GM23338 (cell line): ENCODE results near the gene YBX3. TPM values are rescaled to one million over a fixed set of nuclear protein-coding genes. Genes with fewer than 3 reads are reported as not detected.

Source experiments
- ATAC-seq: fragments of 200-7000 bp; cut with Tn5 transposase; 3 replicates; pipeline ENCODE4 v1.9.1; 2020
- DNase-seq: peaks from one replicate; pipeline ENCODE4 v3.0.0-alpha.2; 2015; ENCODE audit warnings: low spot score
- H2AFZ ChIP-seq: fragments of 200-600 bp; sonication (generic); 2 replicates; pipeline ENCODE4 v1.8.0; 2016; ENCODE audit warnings: antibody characterized with exemption, mild to moderate bottlenecking, moderate library complexity
- H3F3A ChIP-seq: fragments of 200-600 bp; sonication (generic); replicated peaks from 2 replicates; pipeline ENCODE4 v1.8.0; 2017; ENCODE audit warnings: antibody characterized with exemption, mixed run types, low read depth
- H3K27ac ChIP-seq: fragments of 200-600 bp; sonication (generic); 2 replicates; pipeline ENCODE4 v1.6.1; 2016; ENCODE audit warnings: low read depth
- H3K27me3 ChIP-seq: fragments of 200-600 bp; sonication (generic); 2 replicates; pipeline ENCODE4 v1.8.0; 2016; ENCODE audit warnings: mild to moderate bottlenecking, mixed run types, moderate library complexity; ENCODE audit not compliant: insufficient read depth
- H3K36me3 ChIP-seq: fragments of 200-600 bp; sonication (generic); 2 replicates; pipeline ENCODE4 v1.8.0; 2016; ENCODE audit warnings: mild to moderate bottlenecking; ENCODE audit not compliant: insufficient read depth
- H3K4me1 ChIP-seq: fragments of 200-600 bp; sonication (generic); 2 replicates; pipeline ENCODE4 v1.8.0; 2016; ENCODE audit warnings: mild to moderate bottlenecking, moderate library complexity; ENCODE audit not compliant: insufficient read depth
- H3K4me2 ChIP-seq: fragments of 200-600 bp; sonication (generic); 2 replicates; pipeline ENCODE4 v1.7.1; 2017; ENCODE audit warnings: mixed run types
- H3K4me3 ChIP-seq: fragments of 200-600 bp; sonication (generic); 2 replicates; pipeline ENCODE4 v1.6.1; 2016; ENCODE audit warnings: mixed run types
- H3K79me2 ChIP-seq: fragments of 200-600 bp; sonication (generic); replicated peaks from 2 replicates; pipeline ENCODE4 v1.8.0; 2017; ENCODE audit warnings: mild to moderate bottlenecking; ENCODE audit not compliant: insufficient read depth
- H3K9me2 ChIP-seq: fragments of 200-600 bp; sonication (generic); 2 replicates; pipeline ENCODE4 v1.8.0; 2017; ENCODE audit not compliant: insufficient read depth
- H4K20me1 ChIP-seq: fragments of 200-600 bp; sonication (generic); replicated peaks from 2 replicates; pipeline ENCODE4 v1.8.0; 2017; ENCODE audit warnings: mild to moderate bottlenecking; ENCODE audit not compliant: insufficient read depth
- H3K27ac Mint-ChIP-seq: 2 replicates; pipeline ENCODE4 v1.8.0; 2020; ENCODE audit warnings: inconsistent platforms, mild to moderate bottlenecking, moderate library complexity, mixed read lengths
- H3K27me3 Mint-ChIP-seq: 3 replicates; pipeline ENCODE4 v1.8.0; 2022; ENCODE audit warnings: low read depth, mild to moderate bottlenecking, moderate library complexity, mixed read lengths, inconsistent platforms; ENCODE audit not compliant: insufficient read depth, poor library complexity
- H3K36me3 Mint-ChIP-seq: 3 replicates; pipeline ENCODE4 v1.8.0; 2021; ENCODE audit warnings: low read depth, mild to moderate bottlenecking, inconsistent platforms, moderate library complexity, mixed read lengths
- H3K4me1 Mint-ChIP-seq: 3 replicates; pipeline ENCODE4 v1.8.0; 2020; ENCODE audit warnings: mild to moderate bottlenecking, inconsistent platforms, mixed read lengths
- H3K4me3 Mint-ChIP-seq: 3 replicates; pipeline ENCODE4 v1.8.0; 2021; ENCODE audit warnings: moderate library complexity, mild to moderate bottlenecking, inconsistent platforms, mixed read lengths
- H3K9me3 Mint-ChIP-seq: 3 replicates; pipeline ENCODE4 v1.8.0; 2020; ENCODE audit warnings: moderate library complexity, mild to moderate bottlenecking, inconsistent platforms, mixed read lengths
- CREB1 ChIP-seq: fragments of 250-450 bp; sonication (Bioruptor Pico); IDR thresholded peaks from 2 replicates; pipeline ENCODE4 v1.5.0; 2020; ENCODE audit warnings: low read depth, mild to moderate bottlenecking, moderate library complexity
- EZH2 ChIP-seq: fragments of 200-600 bp; sonication (generic); IDR thresholded peaks from one replicate; pipeline ENCODE4 v1.8.0; 2017; ENCODE audit warnings: antibody characterized with exemption, mild to moderate bottlenecking, low read depth; ENCODE audit not compliant: unreplicated experiment
- EZH2phosphoT487 ChIP-seq: fragments of 200-600 bp; sonication (generic); IDR thresholded peaks from one replicate; pipeline ENCODE4 v1.8.1; 2018; ENCODE audit warnings: antibody characterized with exemption; ENCODE audit not compliant: unreplicated experiment
- JUNB ChIP-seq: IDR thresholded peaks from one replicate; pipeline ENCODE4 v1.6.1; 2016; ENCODE audit warnings: antibody characterized with exemption; ENCODE audit not compliant: unreplicated experiment
- NANOG ChIP-seq: IDR thresholded peaks from 2 replicates; pipeline ENCODE4 v1.6.1; 2016; ENCODE audit warnings: antibody characterized with exemption, borderline replicate concordance
- POLR2AphosphoS5 ChIP-seq: IDR thresholded peaks from 2 replicates; pipeline ENCODE4 v1.6.1; 2016; ENCODE audit warnings: antibody characterized with exemption, low read depth
- STAT1 ChIP-seq: IDR thresholded peaks from one replicate; pipeline ENCODE4 v1.6.1; 2016; ENCODE audit warnings: antibody characterized with exemption; ENCODE audit not compliant: unreplicated experiment
- ZNF114 ChIP-seq: fragments of 250-450 bp; sonication (Bioruptor Pico); IDR thresholded peaks from 2 replicates; pipeline ENCODE4 v1.5.0; 2020; ENCODE audit warnings: mild to moderate bottlenecking, moderate library complexity
- ZNF331 ChIP-seq: fragments of 250-450 bp; sonication (Bioruptor Pico); IDR thresholded peaks from 2 replicates; pipeline ENCODE4 v1.5.0; 2020; ENCODE audit warnings: low read depth, mild to moderate bottlenecking, moderate library complexity
- polyA plus RNA-seq: library from polyadenylated mRNA; unstranded; fragments of >200 nt; fragmentation: Nextera tagmentation; extraction: Ambion mirVana; gene quantifications from 2 replicates; pipeline ENCODE4 v1.2.1, GENCODE V29; 2016
- total RNA-seq: library from RNA; depleted of rRNA; stranded (reverse); fragments of >200 nt; shearing (Covaris generic); gene quantifications from 2 replicates; pipeline ENCODE4 v1.2.3, GENCODE V29; 2014
- TF ChIP-seq, protein P1 (sequence below): fragments of 250-450 bp; sonication (Bioruptor Pico); IDR thresholded peaks from 2 replicates; pipeline ENCODE4 v1.5.0; 2020; ENCODE audit warnings: mild to moderate bottlenecking, moderate library complexity
- TF ChIP-seq, protein P2 (sequence below), 2 experiments: fragments of 200-600 bp in 1 of 2; sonication (generic) in 1 of 2; conservative IDR thresholded peaks; 2 replicates each; pipeline versions ENCODE4 v1.5.1 to v1.6.1; 2016 to 2017; ENCODE audit warnings: antibody characterized with exemption in 2 of 2, low read depth in 2 of 2, mild to moderate bottlenecking in 2 of 2, moderate library complexity in 1 of 2
- TF ChIP-seq, protein P3 (sequence below): IDR thresholded peaks from one replicate; pipeline ENCODE4 v1.6.1; 2018; ENCODE audit warnings: antibody characterized with exemption; ENCODE audit not compliant: unreplicated experiment
- TF ChIP-seq, protein P4 (sequence below): IDR thresholded peaks from 2 replicates; pipeline ENCODE4 v1.6.1; 2016; ENCODE audit warnings: antibody characterized with exemption

Gene YBX3
- total and polyA plus RNA-seq, 2 experiments from 2014 or later, result 179 to 450 TPM

DNA sequence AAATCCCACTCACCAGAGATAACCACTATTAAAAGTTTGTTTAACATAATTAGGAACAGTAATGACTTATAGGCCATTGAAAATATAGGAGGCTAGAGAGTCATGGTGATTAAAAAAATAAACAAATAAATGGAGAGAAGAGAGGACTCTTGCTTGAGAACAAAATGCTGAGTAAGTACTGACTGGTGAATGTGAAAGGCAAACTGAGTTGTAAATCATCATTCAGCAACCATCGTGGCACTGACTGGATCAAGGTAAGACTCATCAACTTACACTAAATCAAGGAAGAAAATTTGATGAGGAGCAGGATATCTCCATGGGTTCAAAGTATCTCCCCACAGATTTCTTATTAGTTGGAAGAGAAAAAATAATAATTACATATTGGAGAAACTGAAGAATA lies 14.1 kb upstream of the YBX3 start:
- Mint-ChIP-seq H3K27ac (no peak overlapping the region), H3K4me3 (no peak overlapping the region), H3K4me1 (no peaks in the 10 kb centered on the region), H3K9me3 (no peaks in the 10 kb centered on the region), H3K27me3 (no peaks in the 10 kb centered on the region), H3K36me3 (no peaks in the 10 kb centered on the region)
- no peak for DNase-seq
- TF ChIP-seq CREB1, result no peak
- TF ChIP-seq, protein P1, sequence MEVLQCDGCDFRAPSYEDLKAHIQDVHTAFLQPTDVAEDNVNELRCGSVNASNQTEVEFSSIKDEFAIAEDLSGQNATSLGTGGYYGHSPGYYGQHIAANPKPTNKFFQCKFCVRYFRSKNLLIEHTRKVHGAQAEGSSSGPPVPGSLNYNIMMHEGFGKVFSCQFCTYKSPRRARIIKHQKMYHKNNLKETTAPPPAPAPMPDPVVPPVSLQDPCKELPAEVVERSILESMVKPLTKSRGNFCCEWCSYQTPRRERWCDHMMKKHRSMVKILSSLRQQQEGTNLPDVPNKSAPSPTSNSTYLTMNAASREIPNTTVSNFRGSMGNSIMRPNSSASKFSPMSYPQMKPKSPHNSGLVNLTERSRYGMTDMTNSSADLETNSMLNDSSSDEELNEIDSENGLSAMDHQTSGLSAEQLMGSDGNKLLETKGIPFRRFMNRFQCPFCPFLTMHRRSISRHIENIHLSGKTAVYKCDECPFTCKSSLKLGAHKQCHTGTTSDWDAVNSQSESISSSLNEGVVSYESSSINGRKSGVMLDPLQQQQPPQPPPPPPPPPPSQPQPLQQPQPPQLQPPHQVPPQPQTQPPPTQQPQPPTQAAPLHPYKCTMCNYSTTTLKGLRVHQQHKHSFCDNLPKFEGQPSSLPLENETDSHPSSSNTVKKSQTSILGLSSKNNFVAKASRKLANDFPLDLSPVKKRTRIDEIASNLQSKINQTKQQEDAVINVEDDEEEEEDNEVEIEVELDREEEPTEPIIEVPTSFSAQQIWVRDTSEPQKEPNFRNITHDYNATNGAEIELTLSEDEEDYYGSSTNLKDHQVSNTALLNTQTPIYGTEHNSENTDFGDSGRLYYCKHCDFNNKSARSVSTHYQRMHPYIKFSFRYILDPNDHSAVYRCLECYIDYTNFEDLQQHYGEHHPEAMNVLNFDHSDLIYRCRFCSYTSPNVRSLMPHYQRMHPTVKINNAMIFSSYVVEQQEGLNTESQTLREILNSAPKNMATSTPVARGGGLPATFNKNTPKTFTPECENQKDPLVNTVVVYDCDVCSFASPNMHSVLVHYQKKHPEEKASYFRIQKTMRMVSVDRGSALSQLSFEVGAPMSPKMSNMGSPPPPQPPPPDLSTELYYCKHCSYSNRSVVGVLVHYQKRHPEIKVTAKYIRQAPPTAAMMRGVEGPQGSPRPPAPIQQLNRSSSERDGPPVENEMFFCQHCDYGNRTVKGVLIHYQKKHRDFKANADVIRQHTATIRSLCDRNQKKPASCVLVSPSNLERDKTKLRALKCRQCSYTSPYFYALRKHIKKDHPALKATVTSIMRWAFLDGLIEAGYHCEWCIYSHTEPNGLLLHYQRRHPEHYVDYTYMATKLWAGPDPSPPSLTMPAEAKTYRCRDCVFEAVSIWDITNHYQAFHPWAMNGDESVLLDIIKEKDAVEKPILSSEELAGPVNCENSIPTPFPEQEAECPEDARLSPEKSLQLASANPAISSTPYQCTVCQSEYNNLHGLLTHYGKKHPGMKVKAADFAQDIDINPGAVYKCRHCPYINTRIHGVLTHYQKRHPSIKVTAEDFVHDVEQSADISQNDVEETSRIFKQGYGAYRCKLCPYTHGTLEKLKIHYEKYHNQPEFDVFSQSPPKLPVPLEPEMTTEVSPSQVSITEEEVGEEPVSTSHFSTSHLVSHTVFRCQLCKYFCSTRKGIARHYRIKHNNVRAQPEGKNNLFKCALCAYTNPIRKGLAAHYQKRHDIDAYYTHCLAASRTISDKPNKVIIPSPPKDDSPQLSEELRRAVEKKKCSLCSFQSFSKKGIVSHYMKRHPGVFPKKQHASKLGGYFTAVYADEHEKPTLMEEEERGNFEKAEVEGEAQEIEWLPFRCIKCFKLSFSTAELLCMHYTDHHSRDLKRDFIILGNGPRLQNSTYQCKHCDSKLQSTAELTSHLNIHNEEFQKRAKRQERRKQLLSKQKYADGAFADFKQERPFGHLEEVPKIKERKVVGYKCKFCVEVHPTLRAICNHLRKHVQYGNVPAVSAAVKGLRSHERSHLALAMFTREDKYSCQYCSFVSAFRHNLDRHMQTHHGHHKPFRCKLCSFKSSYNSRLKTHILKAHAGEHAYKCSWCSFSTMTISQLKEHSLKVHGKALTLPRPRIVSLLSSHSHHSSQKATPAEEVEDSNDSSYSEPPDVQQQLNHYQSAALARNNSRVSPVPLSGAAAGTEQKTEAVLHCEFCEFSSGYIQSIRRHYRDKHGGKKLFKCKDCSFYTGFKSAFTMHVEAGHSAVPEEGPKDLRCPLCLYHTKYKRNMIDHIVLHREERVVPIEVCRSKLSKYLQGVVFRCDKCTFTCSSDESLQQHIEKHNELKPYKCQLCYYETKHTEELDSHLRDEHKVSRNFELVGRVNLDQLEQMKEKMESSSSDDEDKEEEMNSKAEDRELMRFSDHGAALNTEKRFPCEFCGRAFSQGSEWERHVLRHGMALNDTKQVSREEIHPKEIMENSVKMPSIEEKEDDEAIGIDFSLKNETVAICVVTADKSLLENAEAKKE (CRISPR knock-in tag), result no peak
- TF ChIP-seq STAT1, result no peak
- TF ChIP-seq, protein P2, sequence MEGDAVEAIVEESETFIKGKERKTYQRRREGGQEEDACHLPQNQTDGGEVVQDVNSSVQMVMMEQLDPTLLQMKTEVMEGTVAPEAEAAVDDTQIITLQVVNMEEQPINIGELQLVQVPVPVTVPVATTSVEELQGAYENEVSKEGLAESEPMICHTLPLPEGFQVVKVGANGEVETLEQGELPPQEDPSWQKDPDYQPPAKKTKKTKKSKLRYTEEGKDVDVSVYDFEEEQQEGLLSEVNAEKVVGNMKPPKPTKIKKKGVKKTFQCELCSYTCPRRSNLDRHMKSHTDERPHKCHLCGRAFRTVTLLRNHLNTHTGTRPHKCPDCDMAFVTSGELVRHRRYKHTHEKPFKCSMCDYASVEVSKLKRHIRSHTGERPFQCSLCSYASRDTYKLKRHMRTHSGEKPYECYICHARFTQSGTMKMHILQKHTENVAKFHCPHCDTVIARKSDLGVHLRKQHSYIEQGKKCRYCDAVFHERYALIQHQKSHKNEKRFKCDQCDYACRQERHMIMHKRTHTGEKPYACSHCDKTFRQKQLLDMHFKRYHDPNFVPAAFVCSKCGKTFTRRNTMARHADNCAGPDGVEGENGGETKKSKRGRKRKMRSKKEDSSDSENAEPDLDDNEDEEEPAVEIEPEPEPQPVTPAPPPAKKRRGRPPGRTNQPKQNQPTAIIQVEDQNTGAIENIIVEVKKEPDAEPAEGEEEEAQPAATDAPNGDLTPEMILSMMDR (conservative IDR thresholded peaks at IDR 0.05; ENCODE audit: low read depth in 2 of 2), result no peak
- TF ChIP-seq EZH2, result no peak
- no peak for TF ChIP-seq JUNB
- no peak for TF ChIP-seq EZH2phosphoT487
- TF ChIP-seq POLR2AphosphoS5, result no peak
- TF ChIP-seq, protein P3, sequence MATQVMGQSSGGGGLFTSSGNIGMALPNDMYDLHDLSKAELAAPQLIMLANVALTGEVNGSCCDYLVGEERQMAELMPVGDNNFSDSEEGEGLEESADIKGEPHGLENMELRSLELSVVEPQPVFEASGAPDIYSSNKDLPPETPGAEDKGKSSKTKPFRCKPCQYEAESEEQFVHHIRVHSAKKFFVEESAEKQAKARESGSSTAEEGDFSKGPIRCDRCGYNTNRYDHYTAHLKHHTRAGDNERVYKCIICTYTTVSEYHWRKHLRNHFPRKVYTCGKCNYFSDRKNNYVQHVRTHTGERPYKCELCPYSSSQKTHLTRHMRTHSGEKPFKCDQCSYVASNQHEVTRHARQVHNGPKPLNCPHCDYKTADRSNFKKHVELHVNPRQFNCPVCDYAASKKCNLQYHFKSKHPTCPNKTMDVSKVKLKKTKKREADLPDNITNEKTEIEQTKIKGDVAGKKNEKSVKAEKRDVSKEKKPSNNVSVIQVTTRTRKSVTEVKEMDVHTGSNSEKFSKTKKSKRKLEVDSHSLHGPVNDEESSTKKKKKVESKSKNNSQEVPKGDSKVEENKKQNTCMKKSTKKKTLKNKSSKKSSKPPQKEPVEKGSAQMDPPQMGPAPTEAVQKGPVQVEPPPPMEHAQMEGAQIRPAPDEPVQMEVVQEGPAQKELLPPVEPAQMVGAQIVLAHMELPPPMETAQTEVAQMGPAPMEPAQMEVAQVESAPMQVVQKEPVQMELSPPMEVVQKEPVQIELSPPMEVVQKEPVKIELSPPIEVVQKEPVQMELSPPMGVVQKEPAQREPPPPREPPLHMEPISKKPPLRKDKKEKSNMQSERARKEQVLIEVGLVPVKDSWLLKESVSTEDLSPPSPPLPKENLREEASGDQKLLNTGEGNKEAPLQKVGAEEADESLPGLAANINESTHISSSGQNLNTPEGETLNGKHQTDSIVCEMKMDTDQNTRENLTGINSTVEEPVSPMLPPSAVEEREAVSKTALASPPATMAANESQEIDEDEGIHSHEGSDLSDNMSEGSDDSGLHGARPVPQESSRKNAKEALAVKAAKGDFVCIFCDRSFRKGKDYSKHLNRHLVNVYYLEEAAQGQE, result no peak
- TF ChIP-seq ZNF331 (CRISPR knock-in tag), result no peak
- no peak for TF ChIP-seq ZNF114 (CRISPR knock-in tag)
- no peak for TF ChIP-seq NANOG
- TF ChIP-seq, protein P4, sequence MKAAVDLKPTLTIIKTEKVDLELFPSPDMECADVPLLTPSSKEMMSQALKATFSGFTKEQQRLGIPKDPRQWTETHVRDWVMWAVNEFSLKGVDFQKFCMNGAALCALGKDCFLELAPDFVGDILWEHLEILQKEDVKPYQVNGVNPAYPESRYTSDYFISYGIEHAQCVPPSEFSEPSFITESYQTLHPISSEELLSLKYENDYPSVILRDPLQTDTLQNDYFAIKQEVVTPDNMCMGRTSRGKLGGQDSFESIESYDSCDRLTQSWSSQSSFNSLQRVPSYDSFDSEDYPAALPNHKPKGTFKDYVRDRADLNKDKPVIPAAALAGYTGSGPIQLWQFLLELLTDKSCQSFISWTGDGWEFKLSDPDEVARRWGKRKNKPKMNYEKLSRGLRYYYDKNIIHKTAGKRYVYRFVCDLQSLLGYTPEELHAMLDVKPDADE, result no peak
- Histone ChIP-seq H3K4me1 (no peaks in the 10 kb centered on the region), H3K27ac (no peak overlapping the region), H3K27me3 (no peaks in the 10 kb centered on the region), H3K36me3 (no peaks in the 10 kb centered on the region), H3K79me2 (no peaks in the 10 kb centered on the region), H4K20me1 (no peaks in the 10 kb centered on the region), H3F3A (no peaks in the 10 kb centered on the region), H3K4me3 (no peak overlapping the region), H3K4me2 (no peak overlapping the region), H3K9me2 (0 out of 2 replicates have a peak, but pooled peaks cover 3% of the 10 kb centered on the region), H2AFZ (no peak overlapping the region)
- no peak for ATAC-seq
